HepG2 (cell line): Measurements from ENCODE around the gene COX15. TPM values are rescaled to one million over a fixed set of nuclear protein-coding genes. Genes with fewer than 3 reads are reported as not detected.

Source experiments
- KLF16 ChIP-seq, 2 experiments: sonication (generic) in 1 of 2; formaldehyde crosslinking in 1 of 2; IDR thresholded peaks; 2 replicates each; pipeline versions ENCODE4 v1.6.1 to v1.8.0; 2016 to 2023; ENCODE audit warnings: missing genetic modification reagents in 2 of 2, missing compliant biosample characterization in 1 of 2
- REST ChIP-seq, 2 experiments: IDR thresholded peaks; 2 replicates each; pipeline ENCODE4 v1.6.1; 2011 to 2012; ENCODE audit warnings: low read length in 2 of 2, borderline replicate concordance in 1 of 2, low read depth in 1 of 2, mild to moderate bottlenecking in 1 of 2, moderate library complexity in 1 of 2
- SMC3 ChIP-seq: IDR thresholded peaks from 2 replicates; pipeline ENCODE4 v1.6.1; 2011; ENCODE audit warnings: low read length, improper control_type of control experiment
- SNAPC5 ChIP-seq: sonication (generic); formaldehyde crosslinking; IDR thresholded peaks from 2 replicates; pipeline ENCODE4 v1.8.1; 2023; ENCODE audit warnings: mild to moderate bottlenecking, missing genetic modification reagents, borderline replicate concordance
- SSRP1 ChIP-seq: IDR thresholded peaks from 2 replicates; pipeline ENCODE4 v1.6.1; 2016; ENCODE audit warnings: control low read depth
- ZBTB20 ChIP-seq: sonication (generic); formaldehyde crosslinking; IDR thresholded peaks from 2 replicates; pipeline ENCODE4 v1.8.1; 2023; ENCODE audit warnings: missing genetic modification reagents, low read depth, mild to moderate bottlenecking, borderline replicate concordance
- ZBTB40 ChIP-seq, 2 experiments: fragments of 450-650 bp in 1 of 2; sonication (generic) in 1 of 2; formaldehyde crosslinking in 1 of 2; IDR thresholded peaks; 2 replicates each; pipeline versions ENCODE4 v1.6.1 to v1.8.0; 2016 to 2022; ENCODE audit warnings: antibody characterized with exemption in 1 of 2, mild to moderate bottlenecking in 1 of 2, missing genetic modification reagents in 1 of 2
- ZNF687 ChIP-seq: sonication (generic); formaldehyde crosslinking; IDR thresholded peaks from 2 replicates; pipeline ENCODE4 v1.5.1; 2020; ENCODE audit warnings: mild to moderate bottlenecking, missing genetic modification reagents, moderate library complexity
- polyA plus RNA-seq, 8 experiments: library from polyadenylated mRNA; depleted of rRNA in 3 of 8; stranded (reverse) in 7 of 8; unstranded in 1 of 8; fragments of >200 nt; fragmentation: Illumina TruSeq in 4 of 8; extraction: Trizol in 4 of 8; gene quantifications; 2 replicates each; pipeline versions ENCODE4 v1.2.1 to v1.2.3, GENCODE V29; 2011 to 2016; ENCODE audit warnings: low read depth in 4 of 8, missing spikeins in 1 of 8, mixed read lengths in 1 of 8; ENCODE audit not compliant: insufficient read depth in 1 of 8
- total RNA-seq, 5 experiments: library from RNA; depleted of rRNA; stranded (reverse); fragments of >200 nt; fragmentation: Illumina TruSeq; extraction: Trizol; gene quantifications; 2 replicates each; pipeline ENCODE4 v1.2.3, GENCODE V29; 2016; ENCODE audit warnings: low read depth in 1 of 5

The COX15 gene
- total and polyA plus RNA-seq, 2 of the 13 experiments (the other 11 are each of a cell fraction or from before 2014, with no cell fraction given): 19.2 to 44.7 TPM

GRCh38 chr10:99711129-99711719, 20.7 kb downstream of the COX15 start (continued):
- no peak for TF ChIP-seq ZBTB40 (IDR thresholded peaks at IDR 0.05)
- TF ChIP-seq ZBTB40 (CRISPR knock-in tag; IDR thresholded peaks at IDR 0.05): no peak
- TF ChIP-seq REST (IDR thresholded peaks at IDR 0.05; ENCODE audit: borderline replicate concordance in 1 of 2, low read depth in 1 of 2, low read length in 2 of 2): no peak
- 0 out of 4 replicates have a peak, but pooled peaks of 1 of the 2 experiments have one; percentile 25 for TF ChIP-seq KLF16 (CRISPR knock-in tag; IDR thresholded peaks at IDR 0.05)
- TF ChIP-seq ZBTB20 (CRISPR knock-in tag): no peak
- TF ChIP-seq ZNF687 (CRISPR knock-in tag): no peak
- TF ChIP-seq SSRP1: no peak
- no peak for TF ChIP-seq SNAPC5
- TF ChIP-seq SMC3: peak; percentile 72
